ENCODE results near the gene ADAMTS2.

Gene ADAMTS2

GRCh38 chr5:179192185-179192890 is 152.9 kb downstream of the ADAMTS2 start:
- no peak for TF ChIP-seq CTCF (IDR thresholded peaks at IDR 0.05; ENCODE audit: insufficient read depth, low read length, missing control alignments)
- DNase-seq (ENCODE audit: low read depth, low spot score): no peak
- ChIA-PET POLR2A (no interaction called here), CTCF (interaction anchor here (1.2 kb wide), 1 partner anchor 20 kb away, joined by 3 read pairs; no protein-coding TSS in a partner anchor)
- no peak overlapping the region for H3K4me3 ChIP-seq (ENCODE audit: low read depth, low read length)

- ChIA-PET CTCF (interaction anchor here (1.2 kb wide), 1 partner anchor 21 kb away, joined by 3 read pairs; no protein-coding TSS in a partner anchor), POLR2A (no interaction called here)
- H3K4me3 ChIP-seq (ENCODE audit: low read depth, low read length): no peak overlapping the region
- TF ChIP-seq CTCF (IDR thresholded peaks at IDR 0.05; ENCODE audit: insufficient read depth, low read length, missing control alignments): no peak
- no peak for DNase-seq (ENCODE audit: low read depth, low spot score)
These were observed 153.6 kb downstream of the ADAMTS2 start for GRCh38 chr5:179191506-179192184.

DNA sequence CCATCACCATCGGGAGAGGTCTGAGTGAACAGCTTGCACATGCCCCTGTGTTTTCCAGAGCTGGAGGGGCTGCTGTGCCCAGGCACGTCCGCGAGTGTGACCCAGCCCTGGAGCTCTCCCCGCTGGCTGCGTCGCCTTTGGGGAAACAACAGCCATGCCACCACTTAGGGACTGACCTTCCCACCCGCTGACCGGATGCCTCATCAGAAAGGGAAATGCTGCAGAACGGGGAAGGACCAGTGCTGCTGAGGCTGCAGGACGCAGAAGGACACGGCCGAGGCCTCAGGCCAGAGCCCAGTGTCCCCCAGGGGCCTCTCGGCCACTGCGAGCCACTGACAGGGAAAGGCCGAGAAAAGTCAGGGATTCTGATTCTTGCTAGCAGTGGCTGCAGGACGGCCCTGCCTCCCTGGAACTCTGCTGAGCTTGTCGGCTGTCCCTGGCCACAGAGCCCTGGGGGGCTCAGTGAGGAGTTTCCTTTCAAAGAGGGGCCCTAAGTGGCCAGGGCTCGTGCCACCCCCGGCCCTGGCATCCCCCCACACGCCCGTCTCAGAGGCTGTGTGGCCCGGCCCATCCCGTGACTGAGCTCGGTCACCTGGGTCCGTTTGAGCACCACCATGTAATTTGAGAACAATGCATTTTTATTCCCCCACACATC is 154.3 kb downstream of the ADAMTS2 start:
- no peak for DNase-seq (ENCODE audit: low read depth, low spot score)
- no peak overlapping the region for H3K4me3 ChIP-seq (ENCODE audit: low read depth, low read length)
- TF ChIP-seq CTCF (IDR thresholded peaks at IDR 0.05; ENCODE audit: insufficient read depth, low read length, missing control alignments): no peak
- POLR2A ChIA-PET: no interaction called here
- CTCF ChIA-PET: no interaction called here

DNA sequence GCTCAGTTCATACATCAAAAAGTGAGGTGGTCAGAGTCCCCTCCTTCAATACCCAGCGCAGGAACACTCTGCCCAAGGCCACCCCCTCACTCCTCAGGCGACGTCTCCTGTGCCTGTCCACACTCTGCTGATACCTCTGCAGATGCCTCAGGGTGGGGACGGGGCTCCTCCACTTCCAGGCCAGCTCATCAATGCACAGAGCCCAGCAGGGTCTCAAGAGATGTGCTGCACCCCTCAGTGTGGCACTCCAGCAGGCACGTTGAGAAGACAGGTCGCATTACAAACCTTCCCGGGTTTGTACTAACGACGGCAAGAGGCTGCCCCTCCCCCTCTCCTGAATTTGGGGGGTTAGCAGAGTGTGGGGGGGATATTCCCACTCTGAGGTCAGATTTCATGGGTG is 156.6 kb downstream of the ADAMTS2 start:
- no peak overlapping the region for H3K4me3 ChIP-seq (ENCODE audit: low read depth, low read length)
- no peak for TF ChIP-seq CTCF (IDR thresholded peaks at IDR 0.05; ENCODE audit: insufficient read depth, low read length, missing control alignments)
- ChIA-PET CTCF (no interaction called here), POLR2A (no interaction called here)
- no peak for DNase-seq (ENCODE audit: low read depth, low spot score)

DNA sequence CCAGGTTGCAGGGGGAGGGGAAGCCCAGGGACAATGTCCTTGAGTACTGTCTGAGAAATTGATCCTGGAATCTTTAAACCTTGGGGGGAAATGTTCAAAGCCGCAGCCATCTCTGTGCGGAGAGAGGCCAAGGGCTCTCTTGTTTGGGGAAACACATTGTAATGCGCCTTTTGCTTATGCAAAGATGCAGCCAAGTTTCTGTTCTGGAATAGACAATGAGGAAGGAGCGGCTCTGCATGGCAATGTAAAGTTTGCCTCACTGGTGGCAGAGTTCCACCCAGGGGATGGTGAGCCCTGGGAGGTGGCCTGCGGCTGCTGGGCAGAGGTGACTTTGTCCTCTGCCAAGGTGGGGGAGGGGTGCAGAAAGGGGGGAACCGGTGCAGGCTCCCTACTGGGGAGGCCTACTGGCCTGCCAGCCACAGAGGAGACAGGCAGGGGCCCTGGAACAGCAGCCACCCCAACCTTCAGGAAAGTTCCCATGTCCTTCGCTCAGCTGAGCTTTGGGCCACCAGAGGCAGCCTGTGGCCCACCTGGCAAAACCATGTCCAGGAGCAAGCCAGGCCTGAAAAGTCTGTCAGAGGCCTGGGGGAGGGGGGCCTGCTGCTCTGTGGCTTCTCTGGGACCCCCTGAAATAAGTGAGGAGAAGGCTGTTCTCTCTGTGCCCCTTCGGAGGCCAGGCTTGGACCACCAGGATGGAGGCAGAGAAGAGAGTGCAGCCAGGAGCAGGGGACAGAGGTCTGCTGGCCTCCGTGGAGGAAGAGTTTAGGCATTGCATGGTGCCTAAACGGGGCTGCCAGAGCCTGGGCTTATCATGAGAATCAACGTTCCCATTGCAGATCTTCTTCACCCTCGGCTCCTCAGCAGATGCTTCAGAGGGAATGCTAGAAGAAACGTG is 157.3 kb downstream of the ADAMTS2 start:
- no peak for TF ChIP-seq CTCF (IDR thresholded peaks at IDR 0.05; ENCODE audit: insufficient read depth, low read length, missing control alignments)
- CTCF ChIA-PET: interaction anchor here (1.2 kb wide), 1 partner anchor 18 kb away, joined by 5 read pairs; no protein-coding TSS in a partner anchor
- POLR2A ChIA-PET: no interaction called here
- H3K4me3 ChIP-seq (ENCODE audit: low read depth, low read length): no peak overlapping the region
- no peak for DNase-seq (ENCODE audit: low read depth, low spot score)
